GM19043 (cell line): Measurements from ENCODE around the gene GJD4.

ENCODE experiments used
- ATAC-seq: cut with Tn5 transposase; IDR thresholded peaks from one replicate; pipeline ENCODE4 v1.9.1; 2021; ENCODE audit warnings: low read depth; ENCODE audit not compliant: unreplicated experiment

The GJD4 gene

GRCh38 chr10:35605191-35605590 lies at the start of gene GJD4:
GJD4 (plus strand) TSS chr10:35605341; CDS start chr10:35605568, 227 bp downstream.
- ATAC-seq = no peak

GRCh38 chr10:35555962-35556930 lies 48.9 kb upstream of the GJD4 start:
- no peak for ATAC-seq

GRCh38 chr10:35558276-35558675 lies 46.9 kb upstream of the GJD4 start:
- ATAC-seq = no peak

GRCh38 chr10:35559416-35559815 lies 45.7 kb upstream of the GJD4 start:
- no peak for ATAC-seq

GRCh38 chr10:35561715-35562114 lies 43.4 kb upstream of the GJD4 start:
- no peak for ATAC-seq

GRCh38 chr10:35562427-35562826 lies 42.7 kb upstream of the GJD4 start:
- no peak for ATAC-seq

- peak; percentile 56 for ATAC-seq
Measured at GRCh38 chr10:35563261-35563891, 41.8 kb upstream of the GJD4 start.

- peak; percentile 74 for ATAC-seq
Measured at GRCh38 chr10:35564341-35564968, 40.7 kb upstream of the GJD4 start.

- no peak for ATAC-seq
Measured at GRCh38 chr10:35565602-35566081, 39.5 kb upstream of the GJD4 start.

- ATAC-seq = no peak
Measured at GRCh38 chr10:35567951-35568350, 37.2 kb upstream of the GJD4 start.

- no peak for ATAC-seq
Measured at GRCh38 chr10:35568483-35569015, 36.6 kb upstream of the GJD4 start.

GRCh38 chr10:35569111-35569707 lies 35.9 kb upstream of the GJD4 start:
- ATAC-seq = no peak

GRCh38 chr10:35569836-35570235 lies 35.3 kb upstream of the GJD4 start:
- no peak for ATAC-seq

GRCh38 chr10:35570397-35570796 lies 34.7 kb upstream of the GJD4 start:
- ATAC-seq = no peak

- no peak for ATAC-seq
Measured at GRCh38 chr10:35572583-35572982, 32.6 kb upstream of the GJD4 start.

- ATAC-seq = no peak
Measured at GRCh38 chr10:35573796-35574195, 31.3 kb upstream of the GJD4 start.

- ATAC-seq = no peak
Measured at GRCh38 chr10:35574924-35575352, 30.2 kb upstream of the GJD4 start.

- no peak for ATAC-seq
Measured at GRCh38 chr10:35575640-35576039, 29.5 kb upstream of the GJD4 start.

GRCh38 chr10:35576730-35577129 lies 28.4 kb upstream of the GJD4 start:
- ATAC-seq = no peak

- no peak for ATAC-seq
Measured at GRCh38 chr10:35577926-35578617, 27.1 kb upstream of the GJD4 start.
